K562 (cell line): ENCODE results near the gene MRPL10. TPM values are rescaled to one million over a fixed set of nuclear protein-coding genes. Genes with fewer than 3 reads are reported as not detected.

Experiments used
- CREB3 ChIP-seq: fragments of 450-650 bp; conservative IDR thresholded peaks from 2 replicates; pipeline ENCODE4 v1.6.1; 2016; ENCODE audit warnings: missing genetic modification characterization, low read depth, mild to moderate bottlenecking, missing compliant biosample characterization, moderate library complexity
- CREB5 ChIP-seq: fragments of 250-450 bp; sonication (Bioruptor Pico); IDR thresholded peaks from 2 replicates; pipeline ENCODE4 v1.5.0; 2020; ENCODE audit warnings: mild to moderate bottlenecking
- CTBP1 ChIP-seq: fragments of 450-650 bp; IDR thresholded peaks from 2 replicates; pipeline ENCODE4 v1.6.1; 2016; ENCODE audit warnings: borderline replicate concordance
- DMBX1 ChIP-seq: fragments of 250-450 bp; sonication (Bioruptor Pico); IDR thresholded peaks from 2 replicates; pipeline ENCODE4 v1.8.0; 2022; ENCODE audit warnings: inconsistent platforms, mild to moderate bottlenecking, moderate library complexity, borderline replicate concordance
- ETV6 ChIP-seq, 3 experiments: fragments of 150-350 bp in 1 of 3; sonication (generic) in 1 of 3; formaldehyde crosslinking in 1 of 3; IDR thresholded peaks; 2 replicates each; pipeline versions ENCODE4 v1.6.1 to v1.8.0; 2014 to 2022; ENCODE audit warnings: borderline replicate concordance in 2 of 3, low read depth in 2 of 3, antibody characterized with exemption in 1 of 3, low read length in 1 of 3, mild to moderate bottlenecking in 1 of 3, missing genetic modification reagents in 1 of 3
- FOS ChIP-seq: IDR thresholded peaks from 3 replicates; pipeline ENCODE4 v1.6.1; 2011; ENCODE audit not compliant: insufficient read length; ENCODE audit errors: extremely low read depth
- HDAC8 ChIP-seq: fragments of 450-650 bp; IDR thresholded peaks from 2 replicates; pipeline ENCODE4 v1.6.1; 2016; ENCODE audit warnings: mild to moderate bottlenecking, missing genetic modification characterization, moderate library complexity, missing compliant biosample characterization
- HINFP ChIP-seq: fragments of 450-650 bp; conservative IDR thresholded peaks from 2 replicates; pipeline ENCODE4 v1.6.1; 2016; ENCODE audit warnings: missing genetic modification characterization, low read depth, mild to moderate bottlenecking, control low read depth, missing compliant biosample characterization
- IRF1 ChIP-seq: sonication (generic); formaldehyde crosslinking; IDR thresholded peaks from 2 replicates; pipeline ENCODE4 v1.8.0; 2022; ENCODE audit warnings: missing genetic modification reagents, mild to moderate bottlenecking, borderline replicate concordance
- MBD1 ChIP-seq: fragments of 250-450 bp; sonication (Bioruptor Pico); IDR thresholded peaks from 2 replicates; pipeline ENCODE4 v1.8.0; 2022; ENCODE audit warnings: inconsistent platforms
- MCM3 ChIP-seq: fragments of 450-650 bp; IDR thresholded peaks from 2 replicates; pipeline ENCODE4 v1.6.1; 2016
- SAFB2 ChIP-seq: fragments of 200-400 bp; formaldehyde crosslinking; IDR thresholded peaks from 2 replicates; pipeline ENCODE4 v1.6.1; 2018; ENCODE audit warnings: borderline replicate concordance, low read length, low read depth, moderate library complexity; ENCODE audit not compliant: severe bottlenecking
- ZNF134 ChIP-seq: fragments of 250-450 bp; sonication (Bioruptor Pico); conservative IDR thresholded peaks from 2 replicates; pipeline ENCODE4 v1.4.0; 2020
- ZNF146 ChIP-seq: IDR thresholded peaks from one replicate; pipeline ENCODE4 v1.6.1; 2018; ENCODE audit warnings: missing compliant biosample characterization; ENCODE audit not compliant: unreplicated experiment
- ZNF224 ChIP-seq: sonication (generic); formaldehyde crosslinking; IDR thresholded peaks from 2 replicates; pipeline ENCODE4 v1.8.0; 2022; ENCODE audit warnings: mild to moderate bottlenecking, missing genetic modification reagents
- ZNF449 ChIP-seq: fragments of 250-450 bp; sonication (Bioruptor Pico); IDR thresholded peaks from 2 replicates; pipeline ENCODE4 v1.8.0; 2022; ENCODE audit warnings: moderate library complexity, mild to moderate bottlenecking, inconsistent platforms
- polyA plus RNA-seq, 8 experiments: library from polyadenylated mRNA; depleted of rRNA in 4 of 8; stranded (reverse) in 5 of 8; unstranded in 3 of 8; fragments of >200 nt; fragmentation: Nextera tagmentation in 2 of 8; fragmentation: Illumina TruSeq in 1 of 8; extraction: Ambion mirVana in 2 of 8; extraction: Trizol in 1 of 8; gene quantifications; 2 replicates each; pipeline versions ENCODE4 v1.2.1 to v1.2.3, GENCODE V29; 2011 to 2014; ENCODE audit warnings: inconsistent platforms in 1 of 8, missing spikeins in 1 of 8
- total RNA-seq, 7 experiments: library from RNA; depleted of rRNA in 6 of 7; stranded (reverse); fragments of >200 nt in 6 of 7; fragmentation: Illumina TruSeq in 2 of 7; extraction: Trizol in 2 of 7; gene quantifications; 2 replicates each; pipeline versions ENCODE4 v1.2.1 to v1.2.3, GENCODE V29; 2011 to 2021; ENCODE audit warnings: low replicate concordance in 1 of 7

Gene MRPL10
- total and polyA plus RNA-seq, 9 of the 15 experiments (the other 6 are each of a cell fraction or from before 2014, with no cell fraction given), result 27.8 to 105 (median 67.3) TPM

GRCh38 chr17:47785538-47786123 lies 45.7 kb downstream of the MRPL10 start (continued):
- TF ChIP-seq SAFB2 (no peak), FOS (no peak), DMBX1 (peak; percentile 76; the same call in 1 of the 2 replicates), HDAC8 (tag) (no peak), CTBP1 (no peak), MCM3 (no peak), CREB5 (CRISPR knock-in tag) (no peak), ETV6 (IDR thresholded peaks at IDR 0.05; ENCODE audit: borderline replicate concordance in 1 of 2, low read depth in 2 of 2, low read length in 1 of 2) (no peak), ETV6 (CRISPR knock-in tag; IDR thresholded peaks at IDR 0.05; ENCODE audit: borderline replicate concordance) (no peak), ZNF224 (CRISPR knock-in tag) (0 out of 2 replicates have a peak, but pooled peaks have one; percentile 35), CREB3 (tag) (0 out of 2 replicates have a peak, but pooled peaks have one; percentile 45), ZNF134 (CRISPR knock-in tag) (no peak), HINFP (tag) (no peak), MBD1 (no peak), ZNF449 (CRISPR knock-in tag) (no peak), ZNF146 (CRISPR knock-in tag) (no peak), IRF1 (no peak)
